Stomach (tissue), 4 donors: ENCODE data around the gene PCBP2.

Experiments used
- POLR2A ChIP-seq, 4 donors: fragments of 450-650 bp; IDR thresholded peaks; one replicate each; pipeline ENCODE4 v1.6.1; 2016; ENCODE audit warnings: antibody characterized with exemption in 4 of 4, control low read depth in 2 of 4, mild to moderate bottlenecking in 1 of 4, moderate library complexity in 1 of 4
- POLR2AphosphoS5 ChIP-seq, 3 donors: sonication (generic); formaldehyde crosslinking; IDR thresholded peaks; one replicate each; pipeline ENCODE4 v1.6.1; 2016; ENCODE audit warnings: antibody characterized with exemption in 3 of 3
- TF ChIP-seq, protein P1 (sequence below), 7 experiments: fragments of 450-650 bp in 4 of 7; fragments of 200-600 bp in 3 of 7; sonication (generic) in 3 of 7; IDR thresholded peaks; one replicate each; pipeline ENCODE4 v1.5.1; 2016 to 2019; ENCODE audit warnings: antibody characterized with exemption in 7 of 7, control low read depth in 2 of 7, mild to moderate bottlenecking in 1 of 7

DNA sequence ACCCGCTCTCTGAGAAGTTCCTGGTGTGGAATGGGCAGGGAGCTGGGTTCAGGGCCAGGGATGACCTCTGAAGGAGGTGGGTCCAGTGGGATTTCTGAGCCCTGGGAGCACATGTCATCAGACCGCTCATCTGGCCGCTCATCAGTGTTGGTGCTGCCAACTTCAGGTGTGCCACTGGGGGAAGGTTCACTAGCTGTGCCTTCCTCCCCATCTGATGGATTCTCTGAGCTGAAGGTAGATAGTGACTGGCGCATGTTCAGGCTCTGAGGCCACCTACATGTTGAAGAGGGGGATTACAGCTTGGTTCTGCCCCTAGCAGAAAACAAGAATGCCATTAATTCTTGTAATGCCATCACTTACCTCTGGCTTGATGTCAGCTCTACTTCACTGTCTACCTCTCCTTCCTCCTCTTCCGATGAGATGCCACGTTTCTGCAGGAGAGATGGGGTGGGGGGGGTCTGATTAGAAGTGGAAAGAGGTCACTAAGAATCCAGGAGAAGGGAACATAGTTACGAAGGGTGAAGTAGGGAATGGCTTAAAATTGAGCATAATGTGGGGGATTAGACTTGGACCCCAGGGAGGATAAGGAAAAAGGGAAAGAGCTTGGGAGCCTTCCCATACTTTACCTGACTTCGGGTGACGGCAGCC lies 30.2 kb downstream of the PCBP2 start:
- TF ChIP-seq POLR2A (IDR thresholded peaks at IDR 0.05): no peak
- no peak for TF ChIP-seq POLR2AphosphoS5 (IDR thresholded peaks at IDR 0.05)
- TF ChIP-seq, protein P1, sequence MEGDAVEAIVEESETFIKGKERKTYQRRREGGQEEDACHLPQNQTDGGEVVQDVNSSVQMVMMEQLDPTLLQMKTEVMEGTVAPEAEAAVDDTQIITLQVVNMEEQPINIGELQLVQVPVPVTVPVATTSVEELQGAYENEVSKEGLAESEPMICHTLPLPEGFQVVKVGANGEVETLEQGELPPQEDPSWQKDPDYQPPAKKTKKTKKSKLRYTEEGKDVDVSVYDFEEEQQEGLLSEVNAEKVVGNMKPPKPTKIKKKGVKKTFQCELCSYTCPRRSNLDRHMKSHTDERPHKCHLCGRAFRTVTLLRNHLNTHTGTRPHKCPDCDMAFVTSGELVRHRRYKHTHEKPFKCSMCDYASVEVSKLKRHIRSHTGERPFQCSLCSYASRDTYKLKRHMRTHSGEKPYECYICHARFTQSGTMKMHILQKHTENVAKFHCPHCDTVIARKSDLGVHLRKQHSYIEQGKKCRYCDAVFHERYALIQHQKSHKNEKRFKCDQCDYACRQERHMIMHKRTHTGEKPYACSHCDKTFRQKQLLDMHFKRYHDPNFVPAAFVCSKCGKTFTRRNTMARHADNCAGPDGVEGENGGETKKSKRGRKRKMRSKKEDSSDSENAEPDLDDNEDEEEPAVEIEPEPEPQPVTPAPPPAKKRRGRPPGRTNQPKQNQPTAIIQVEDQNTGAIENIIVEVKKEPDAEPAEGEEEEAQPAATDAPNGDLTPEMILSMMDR (IDR thresholded peaks at IDR 0.05): no peak
